Measurements from ENCODE around the gene OLA1. TPM values are rescaled to one million over a fixed set of nuclear protein-coding genes. Genes with fewer than 3 reads are reported as not detected.
A peak's percentile ranks its signal among the peaks of the same experiment; 100 is the strongest.

OLA1 gene
- total RNA-seq, 2 donors from 2014 or later, result 63.4 to 82.1 TPM

GRCh38 chr2:174145827-174146226 is 102.5 kb downstream of the OLA1 start:
- intact Hi-C loops (cut with DNase I), result no loop called here
- no peak for ATAC-seq
- DNase-seq, result no peak

- intact Hi-C loops (cut with DNase I), result no loop called here
- ATAC-seq, result no peak
- no peak for DNase-seq
Observed at GRCh38 chr2:174142290-174142689, 106.0 kb downstream of the OLA1 start.

DNA sequence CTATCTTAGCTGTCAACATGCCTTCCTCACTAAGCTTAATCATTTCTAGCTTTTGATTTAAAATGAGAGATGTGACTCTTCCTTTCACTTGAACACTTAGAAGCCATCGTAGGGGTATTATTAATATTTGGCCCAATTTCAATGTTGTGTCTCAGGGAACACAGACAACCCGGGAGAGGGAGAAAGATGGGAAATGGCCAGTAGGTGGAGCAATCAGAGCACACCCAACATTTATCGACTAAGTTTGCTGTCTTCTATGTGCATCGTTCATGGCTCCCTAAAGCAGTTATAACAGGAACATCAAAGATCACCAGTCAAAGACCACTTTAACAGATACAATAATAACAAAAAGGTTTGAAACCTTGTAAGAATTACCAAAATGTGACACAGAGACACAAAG is 110.2 kb downstream of the OLA1 start:
- ATAC-seq, result peak in 1 of 2 donors; percentile 60
- DNase-seq, result no peak
- intact Hi-C loops (cut with DNase I), result no loop called here

- ATAC-seq (no peak), DNase-seq (no peak)
- intact Hi-C loops (cut with DNase I), result no loop called here
Observed at GRCh38 chr2:174135981-174136380, 112.4 kb downstream of the OLA1 start.

DNA sequence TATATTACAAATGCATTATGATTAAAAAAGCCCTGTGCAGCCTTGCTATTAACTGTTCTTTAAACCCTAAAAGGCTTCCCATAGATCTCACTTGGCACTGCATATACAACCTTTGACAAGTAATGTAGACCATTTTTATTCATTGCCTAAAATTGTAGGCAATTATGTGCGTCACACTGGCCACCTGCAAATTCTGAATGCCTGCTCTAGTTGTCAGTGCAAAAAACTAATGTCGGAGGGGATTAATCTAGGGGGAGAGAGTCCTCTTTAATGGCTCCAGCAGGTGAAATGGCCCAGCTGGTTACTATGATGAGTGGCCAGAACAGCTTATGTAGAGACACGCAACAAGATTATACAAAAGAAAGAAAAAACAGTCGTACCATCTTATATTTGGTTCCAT is 123.2 kb downstream of the OLA1 start:
- DNase-seq, result no peak
- intact Hi-C loops (cut with DNase I), result no loop called here
- no peak for ATAC-seq

- DNase-seq (no peak), ATAC-seq (no peak)
- intact Hi-C loops (cut with DNase I), result no loop called here
Observed at GRCh38 chr2:174124181-174124580, 124.2 kb downstream of the OLA1 start.

GRCh38 chr2:174122185-174122584 is 126.1 kb downstream of the OLA1 start:
- intact Hi-C loops (cut with DNase I), result no loop called here
- ATAC-seq (no peak), DNase-seq (no peak)

DNA sequence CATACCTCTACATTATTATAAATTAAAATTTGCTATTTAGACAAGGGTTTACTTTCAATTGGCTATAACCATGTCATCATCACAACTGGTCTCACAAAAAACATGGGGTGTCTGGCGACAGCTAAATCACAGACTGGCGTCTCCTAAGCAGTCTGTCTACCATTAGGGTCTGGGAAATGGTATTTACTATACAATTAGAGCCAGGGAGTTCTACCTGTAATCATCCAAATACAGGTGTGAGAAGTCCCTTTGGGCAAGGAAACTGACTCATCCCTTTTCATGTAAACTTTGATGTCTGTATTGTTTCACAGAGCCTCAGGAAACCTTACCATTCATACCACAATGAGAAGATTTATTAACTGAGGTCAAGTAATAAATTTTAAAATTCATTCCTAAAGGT is 126.7 kb downstream of the OLA1 start:
- DNase-seq, result no peak
- ATAC-seq, result no peak
- intact Hi-C loops (cut with DNase I), result no loop called here

GRCh38 chr2:174121175-174121574 is 127.2 kb downstream of the OLA1 start:
- DNase-seq (no peak), ATAC-seq (no peak)
- intact Hi-C loops (cut with DNase I), result no loop called here

DNA sequence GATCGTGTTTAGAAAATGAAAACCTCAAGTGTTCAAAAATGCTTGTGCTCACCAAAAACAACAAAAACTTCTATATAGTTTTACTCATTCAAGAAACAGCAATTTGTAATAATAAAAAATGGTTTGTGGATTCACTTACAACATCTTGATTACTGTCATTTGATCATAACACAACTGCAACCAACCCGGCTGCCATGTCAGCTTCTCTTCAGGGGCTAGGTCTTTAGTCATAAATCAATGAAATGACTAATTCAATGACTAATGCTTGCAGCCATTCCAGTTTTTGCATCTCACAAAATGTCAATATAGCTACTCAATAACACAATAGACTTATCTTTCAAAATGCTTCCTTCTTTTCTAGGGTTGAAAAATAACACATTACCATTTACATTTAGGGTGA is 128.0 kb downstream of the OLA1 start:
- ATAC-seq (no peak), DNase-seq (no peak)
- intact Hi-C loops (cut with DNase I), result no loop called here

GRCh38 chr2:174117951-174118930 is 130.1 kb downstream of the OLA1 start:
- intact Hi-C loops (cut with DNase I), result no loop called here
- ATAC-seq (peak in 1 of 2 donors; percentile 72), DNase-seq (no peak)

- DNase-seq (no peak), ATAC-seq (no peak)
- intact Hi-C loops (cut with DNase I), result no loop called here
Observed at GRCh38 chr2:174112073-174112472, 136.3 kb downstream of the OLA1 start.

DNA sequence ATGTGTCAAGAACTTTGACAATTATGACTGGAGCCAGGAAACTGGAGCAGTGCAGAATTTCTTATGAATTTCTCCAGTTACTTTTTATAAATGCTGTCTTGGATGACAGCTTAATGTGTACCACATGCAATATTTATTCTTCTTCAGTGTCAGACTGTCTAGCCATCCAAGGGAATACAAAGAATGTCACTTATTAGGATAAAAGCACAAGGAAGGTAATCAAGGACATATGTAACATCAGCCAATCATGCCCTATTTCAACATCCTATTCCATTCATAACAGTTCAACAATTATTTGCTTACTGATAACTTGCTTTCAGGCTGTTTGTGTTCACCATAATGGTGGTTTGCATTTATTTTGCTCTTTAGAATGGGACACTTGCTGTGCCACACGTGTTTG is 139.8 kb downstream of the OLA1 start:
- DNase-seq (no peak), ATAC-seq (no peak)
- intact Hi-C loops (cut with DNase I), result no loop called here

- intact Hi-C loops (cut with DNase I), result no loop called here
- ATAC-seq (no peak), DNase-seq (no peak)
Observed at GRCh38 chr2:174106736-174107135, 141.6 kb downstream of the OLA1 start.

DNA sequence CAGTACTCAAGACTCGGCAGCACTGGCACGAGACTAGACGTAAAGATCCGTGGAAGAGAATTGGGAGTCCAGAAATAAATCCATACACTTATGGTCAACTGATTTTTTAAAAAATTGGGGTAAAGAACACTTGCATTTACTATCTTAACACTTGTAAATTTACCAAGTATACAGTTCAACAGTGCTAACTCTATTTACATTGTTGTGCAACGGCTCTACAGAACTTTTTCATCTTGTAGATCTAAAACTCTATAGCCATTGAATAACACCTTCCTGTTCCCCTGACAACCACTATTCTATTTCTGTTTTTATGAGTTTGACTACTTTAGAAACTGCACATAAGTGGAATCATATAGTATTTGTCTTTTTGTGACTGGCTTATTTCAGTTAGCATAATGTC is 153.8 kb downstream of the OLA1 start:
- DNase-seq, result no peak
- no peak for ATAC-seq
- intact Hi-C loops (cut with DNase I), result no loop called here

DNA sequence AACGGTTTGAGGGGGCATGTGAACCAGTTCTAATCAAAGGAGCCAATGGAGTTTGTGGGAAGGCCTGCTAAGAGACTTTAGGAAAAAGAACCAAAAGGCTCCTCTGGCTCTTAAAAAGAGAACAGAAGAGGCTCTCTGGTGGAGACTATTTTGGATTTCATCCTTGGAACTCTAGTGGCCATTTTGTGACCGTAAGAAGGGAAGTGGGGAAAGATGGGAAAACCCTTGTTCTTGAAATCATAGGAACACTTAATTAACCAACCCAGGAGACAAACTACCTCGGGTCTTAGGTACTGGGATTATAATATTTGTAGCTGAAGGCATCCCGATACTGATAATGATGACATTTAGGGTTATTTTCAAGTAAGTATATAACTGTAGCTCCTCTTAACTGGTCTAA is 157.9 kb downstream of the OLA1 start:
- intact Hi-C loops (cut with DNase I), result no loop called here
- DNase-seq, result no peak
- no peak for ATAC-seq

GRCh38 chr2:174088706-174089460 is 159.4 kb downstream of the OLA1 start:
- ATAC-seq (no peak), DNase-seq (no peak)
- intact Hi-C loops (cut with DNase I), result no loop called here

DNA sequence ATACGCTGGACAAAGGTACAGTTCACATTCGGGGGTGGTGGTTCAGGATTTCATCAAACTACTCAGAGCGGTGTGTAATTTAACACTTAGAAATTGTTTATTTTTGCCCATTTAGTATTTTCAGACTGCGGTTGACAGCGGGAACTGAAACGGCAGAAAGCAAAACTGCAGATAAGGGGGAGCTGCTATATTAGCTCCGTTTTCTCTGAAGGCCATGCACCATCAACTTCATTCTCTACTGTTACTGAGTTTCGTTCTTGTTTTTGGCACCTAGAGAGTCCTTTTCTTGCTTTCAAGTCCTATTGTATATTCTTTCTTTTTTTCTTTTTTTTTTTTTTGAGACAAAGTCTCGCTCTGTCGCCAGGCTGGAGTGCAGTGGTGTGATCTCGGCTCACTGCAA is 161.6 kb downstream of the OLA1 start:
- DNase-seq, result no peak
- no peak for ATAC-seq
- intact Hi-C loops (cut with DNase I), result no loop called here

GRCh38 chr2:174085781-174086180 is 162.6 kb downstream of the OLA1 start:
- DNase-seq (no peak), ATAC-seq (no peak)
- intact Hi-C loops (cut with DNase I), result no loop called here

DNA sequence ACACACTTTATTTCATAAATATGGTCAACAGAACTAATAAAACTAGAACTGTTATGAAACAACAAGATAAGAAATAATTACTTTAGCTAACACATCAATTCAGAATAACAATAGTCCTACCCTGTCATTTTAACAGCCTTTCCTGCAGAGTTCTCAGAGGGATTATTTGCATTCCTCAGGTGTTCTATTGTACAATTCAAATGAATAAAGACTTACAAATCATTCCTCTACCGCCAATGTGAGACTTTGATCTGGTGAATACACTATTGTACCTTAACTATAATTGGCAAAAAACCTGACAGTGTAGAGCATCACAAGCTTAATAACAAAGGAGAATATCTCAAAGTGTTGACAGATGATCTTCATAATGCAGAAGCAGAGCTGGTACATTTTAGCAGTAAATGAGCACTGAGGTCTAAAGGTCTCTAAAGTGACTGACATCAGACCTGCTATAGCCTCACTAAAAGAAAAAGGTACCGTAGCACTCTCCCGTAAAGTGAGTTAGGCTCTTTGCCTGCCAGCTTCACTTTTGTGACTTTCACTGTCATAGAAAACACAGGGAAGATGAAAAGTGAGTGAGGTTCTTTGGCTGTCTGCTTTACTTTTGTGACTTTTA is 164.4 kb downstream of the OLA1 start:
- no peak for ATAC-seq
- no peak for DNase-seq
- intact Hi-C loops (cut with DNase I), result no loop called here
